HL-60 (cell line): ENCODE data around the gene ENG.

ENCODE experiments used
- DNase-seq, 2 experiments: peaks; one replicate each; pipeline ENCODE4 v3.0.0-alpha.2; 2010 to 2020; ENCODE audit warnings: low read depth in 1 of 2, low spot score in 1 of 2
- H3K27ac ChIP-seq: fragments of 250-450 bp; sonication (Bioruptor Pico); replicated peaks from 2 replicates; pipeline ENCODE4 v1.5.1; 2020; ENCODE audit warnings: mild to moderate bottlenecking, moderate library complexity
- H3K27me3 ChIP-seq: fragments of 250-450 bp; sonication (Bioruptor Pico); 2 replicates; pipeline ENCODE4 v1.5.1; 2021; ENCODE audit warnings: mild to moderate bottlenecking, moderate library complexity; ENCODE audit not compliant: insufficient read depth, poor library complexity, severe bottlenecking
- H3K4me3 ChIP-seq: replicated peaks from 2 replicates; pipeline ENCODE4 v1.5.1; 2011; ENCODE audit warnings: mild to moderate bottlenecking, control low read depth, low read length; ENCODE audit not compliant: insufficient read depth
- CTCF ChIP-seq: IDR thresholded peaks from one replicate; pipeline ENCODE4 v1.5.1; 2011; ENCODE audit warnings: low read length, control low read depth, inconsistent platforms; ENCODE audit not compliant: insufficient read depth
- GABPA ChIP-seq: IDR thresholded peaks from 2 replicates; pipeline ENCODE4 v1.6.1; 2012; ENCODE audit warnings: low read depth
- POLR2AphosphoS5 ChIP-seq: IDR thresholded peaks from 2 replicates; pipeline ENCODE4 v1.6.1; 2012; ENCODE audit warnings: low read depth
- REST ChIP-seq: IDR thresholded peaks from 2 replicates; pipeline ENCODE4 v1.6.1; 2012; ENCODE audit warnings: low read depth; ENCODE audit not compliant: insufficient replicate concordance
- SPI1 ChIP-seq: IDR thresholded peaks from 2 replicates; pipeline ENCODE4 v1.6.1; 2012; ENCODE audit warnings: low read depth, mild to moderate bottlenecking, borderline replicate concordance

The ENG gene

GRCh38 chr9:127835991-127836516 is 18.4 kb downstream of the ENG start:
- Histone ChIP-seq H3K27ac (peak overlapping the region; percentile 95), H3K27me3 (no peaks in the 10 kb centered on the region), H3K4me3 (no peak overlapping the region; the same call in 1 of the 2 replicates)
- peak; percentile 77 to 88 for DNase-seq
- TF ChIP-seq SPI1 (no peak; the same call in 1 of the 2 replicates), POLR2AphosphoS5 (peak; percentile 52; the same call in 1 of the 2 replicates)

- Histone ChIP-seq H3K27me3 (no peaks in the 10 kb centered on the region), H3K4me3 (no peak overlapping the region), H3K27ac (peak overlapping the region; percentile 33)
- TF ChIP-seq POLR2AphosphoS5 = no peak
- no peak for TF ChIP-seq GABPA
- no peak for TF ChIP-seq REST
- no peak for TF ChIP-seq CTCF
- TF ChIP-seq SPI1 = peak; percentile 84
- peak in 1 of 2 experiments; percentile 38 for DNase-seq
Measured at GRCh38 chr9:127833555-127833954, 20.9 kb downstream of the ENG start.

- Histone ChIP-seq H3K27me3 (no peaks in the 10 kb centered on the region), H3K27ac (no peak overlapping the region), H3K4me3 (no peak overlapping the region)
- no peak for TF ChIP-seq REST
- no peak for TF ChIP-seq GABPA
- no peak for TF ChIP-seq POLR2AphosphoS5
- TF ChIP-seq SPI1 = no peak
- TF ChIP-seq CTCF = no peak
- DNase-seq = no peak
Measured at GRCh38 chr9:127832248-127832647, 22.2 kb downstream of the ENG start.

GRCh38 chr9:127829205-127829906 is 25.1 kb downstream of the ENG start:
- Histone ChIP-seq H3K27ac (no peak overlapping the region), H3K4me3 (no peak overlapping the region), H3K27me3 (no peaks in the 10 kb centered on the region)
- no peak for DNase-seq
- no peak for TF ChIP-seq REST
- no peak for TF ChIP-seq CTCF
- no peak for TF ChIP-seq GABPA
- TF ChIP-seq SPI1 = no peak
- TF ChIP-seq POLR2AphosphoS5 = no peak
